Erythroblast (primary cell): ENCODE results near the gene IFIT2.

ENCODE experiments used
- GATA1 ChIP-seq: IDR thresholded peaks from 2 replicates; pipeline ENCODE4 v1.6.1; 2011; ENCODE audit warnings: low read depth, mild to moderate bottlenecking, control low read depth, low read length, moderate library complexity
- POLR2A ChIP-seq: IDR thresholded peaks from 2 replicates; pipeline ENCODE4 v1.6.1; 2011; ENCODE audit warnings: mild to moderate bottlenecking, low read length

GRCh38 chr10:89271532-89271931, 30.3 kb upstream of the IFIT2 start:
- TF ChIP-seq POLR2A (no peak), GATA1 (no peak)
